Stomach (tissue), 4 donors: ENCODE results near the gene SCAND1.

Experiments used
- EP300 ChIP-seq: sonication (generic); formaldehyde crosslinking; IDR thresholded peaks from one replicate; pipeline ENCODE4 v1.6.1; 2017; ENCODE audit warnings: antibody characterized with exemption
- POLR2A ChIP-seq, 4 donors: fragments of 450-650 bp; IDR thresholded peaks; one replicate each; pipeline ENCODE4 v1.6.1; 2016; ENCODE audit warnings: antibody characterized with exemption in 4 of 4, control low read depth in 2 of 4, mild to moderate bottlenecking in 1 of 4, moderate library complexity in 1 of 4
- TF ChIP-seq, protein P1 (sequence below), 7 experiments: fragments of 450-650 bp in 4 of 7; fragments of 200-600 bp in 3 of 7; sonication (generic) in 3 of 7; IDR thresholded peaks; one replicate each; pipeline ENCODE4 v1.5.1; 2016 to 2019; ENCODE audit warnings: antibody characterized with exemption in 7 of 7, control low read depth in 2 of 7, mild to moderate bottlenecking in 1 of 7

DNA sequence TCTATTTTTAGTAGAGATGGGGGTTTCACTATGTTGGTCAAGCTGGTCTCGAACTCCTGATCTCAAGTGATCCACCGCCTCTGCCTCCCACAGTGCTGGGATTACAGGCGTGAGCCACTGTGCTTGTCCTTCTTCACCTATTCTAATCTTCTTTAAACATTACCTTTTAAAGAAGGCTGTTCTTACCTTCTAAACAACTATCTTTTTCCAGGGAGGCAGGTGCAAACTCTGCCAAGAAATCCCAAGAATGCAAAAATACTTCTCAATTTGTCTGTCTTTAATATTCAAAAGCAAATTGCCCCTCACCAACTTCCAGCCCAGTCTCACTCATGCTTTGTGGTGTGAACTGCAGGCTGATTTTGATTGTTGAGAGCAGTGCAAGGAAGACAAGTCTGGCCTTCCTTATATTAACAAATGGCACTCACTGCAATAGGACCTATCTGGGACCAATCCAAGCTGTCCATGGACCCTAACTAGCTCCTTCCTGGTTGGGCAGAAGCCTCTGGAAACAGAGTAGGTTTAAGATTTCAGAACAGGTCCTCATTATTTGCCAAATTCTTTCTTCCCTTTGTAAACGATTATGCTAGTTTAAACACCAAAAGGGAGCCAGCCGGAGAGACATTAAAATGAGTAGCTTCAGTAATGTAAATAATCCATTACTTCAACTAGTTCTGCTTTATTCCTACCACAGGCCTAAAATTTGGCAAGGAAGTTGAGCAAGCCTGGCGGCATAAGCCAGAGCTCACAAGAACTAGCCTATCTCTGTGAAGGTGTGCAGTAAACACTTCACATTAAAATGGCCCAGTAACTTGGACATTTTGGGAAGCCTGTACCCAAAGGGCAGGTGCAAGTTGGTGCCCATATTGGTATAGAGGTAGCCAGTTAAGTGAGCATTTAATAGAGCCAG lies 1.6 kb downstream of the SCAND1 start:
- TF ChIP-seq, protein P1, sequence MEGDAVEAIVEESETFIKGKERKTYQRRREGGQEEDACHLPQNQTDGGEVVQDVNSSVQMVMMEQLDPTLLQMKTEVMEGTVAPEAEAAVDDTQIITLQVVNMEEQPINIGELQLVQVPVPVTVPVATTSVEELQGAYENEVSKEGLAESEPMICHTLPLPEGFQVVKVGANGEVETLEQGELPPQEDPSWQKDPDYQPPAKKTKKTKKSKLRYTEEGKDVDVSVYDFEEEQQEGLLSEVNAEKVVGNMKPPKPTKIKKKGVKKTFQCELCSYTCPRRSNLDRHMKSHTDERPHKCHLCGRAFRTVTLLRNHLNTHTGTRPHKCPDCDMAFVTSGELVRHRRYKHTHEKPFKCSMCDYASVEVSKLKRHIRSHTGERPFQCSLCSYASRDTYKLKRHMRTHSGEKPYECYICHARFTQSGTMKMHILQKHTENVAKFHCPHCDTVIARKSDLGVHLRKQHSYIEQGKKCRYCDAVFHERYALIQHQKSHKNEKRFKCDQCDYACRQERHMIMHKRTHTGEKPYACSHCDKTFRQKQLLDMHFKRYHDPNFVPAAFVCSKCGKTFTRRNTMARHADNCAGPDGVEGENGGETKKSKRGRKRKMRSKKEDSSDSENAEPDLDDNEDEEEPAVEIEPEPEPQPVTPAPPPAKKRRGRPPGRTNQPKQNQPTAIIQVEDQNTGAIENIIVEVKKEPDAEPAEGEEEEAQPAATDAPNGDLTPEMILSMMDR (IDR thresholded peaks at IDR 0.05) = no peak
- TF ChIP-seq EP300 (no peak), POLR2A (IDR thresholded peaks at IDR 0.05) (no peak)
